GM06990 (cell line): ENCODE measurements around the gene ARHGAP18.

Experiments
- DNase-seq: peaks from one replicate; pipeline ENCODE4 v3.0.0-alpha.2; 2011; ENCODE audit not compliant: insufficient read length; ENCODE audit errors: extremely low read depth
- H3K27me3 ChIP-seq: replicated peaks from 2 replicates; pipeline ENCODE4 v1.6.0; 2011; ENCODE audit warnings: low read length; ENCODE audit not compliant: control insufficient read depth, insufficient read depth
- H3K36me3 ChIP-seq: 2 replicates; pipeline ENCODE4 v1.5.1; 2011; ENCODE audit warnings: low read length; ENCODE audit not compliant: control insufficient read depth, insufficient read depth
- H3K4me3 ChIP-seq: replicated peaks from 2 replicates; pipeline ENCODE4 v1.5.1; 2011; ENCODE audit warnings: low read depth, mild to moderate bottlenecking, control low read depth, low read length
- CTCF ChIP-seq: IDR thresholded peaks from 2 replicates; pipeline ENCODE4 v1.5.1; 2011; ENCODE audit warnings: low read length, control low read depth, mild to moderate bottlenecking, inconsistent platforms; ENCODE audit not compliant: insufficient read depth, poor library complexity, severe bottlenecking

The ARHGAP18 gene

GRCh38 chr6:129614464-129614863 is 95.5 kb downstream of the ARHGAP18 start:
- no peak for DNase-seq
- H3K27me3 ChIP-seq, result no peaks in the 10 kb centered on the region
- no peak for TF ChIP-seq CTCF
- H3K36me3 ChIP-seq, result no peaks in the 10 kb centered on the region
- no peak overlapping the region for H3K4me3 ChIP-seq

- DNase-seq, result no peak
- H3K27me3 ChIP-seq, result no peaks in the 10 kb centered on the region
- TF ChIP-seq CTCF, result no peak
- no peaks in the 10 kb centered on the region for H3K36me3 ChIP-seq
- no peak overlapping the region for H3K4me3 ChIP-seq
Measured at GRCh38 chr6:129612440-129612839, 97.5 kb downstream of the ARHGAP18 start.

- H3K4me3 ChIP-seq, result no peak overlapping the region
- no peaks in the 10 kb centered on the region; the same call in 1 of the 2 replicates for H3K36me3 ChIP-seq
- no peak for DNase-seq
- no peak for TF ChIP-seq CTCF
- H3K27me3 ChIP-seq, result no peaks in the 10 kb centered on the region
Measured at GRCh38 chr6:129609635-129610034, 100.3 kb downstream of the ARHGAP18 start.

GRCh38 chr6:129608886-129609537 is 101.0 kb downstream of the ARHGAP18 start:
- H3K4me3 ChIP-seq, result no peak overlapping the region
- no peak for DNase-seq
- TF ChIP-seq CTCF, result no peak
- no peaks in the 10 kb centered on the region; the same call in 1 of the 2 replicates for H3K36me3 ChIP-seq
- no peaks in the 10 kb centered on the region for H3K27me3 ChIP-seq

- H3K36me3 ChIP-seq, result no peaks in the 10 kb centered on the region; the same call in 1 of the 2 replicates
- H3K4me3 ChIP-seq, result no peak overlapping the region
- no peak for TF ChIP-seq CTCF
- DNase-seq, result peak; percentile 16
- H3K27me3 ChIP-seq, result no peaks in the 10 kb centered on the region
Measured at GRCh38 chr6:129607581-129608186, 102.3 kb downstream of the ARHGAP18 start.
